Measurements from ENCODE around the gene AGPAT4.

Gene AGPAT4

DNA sequence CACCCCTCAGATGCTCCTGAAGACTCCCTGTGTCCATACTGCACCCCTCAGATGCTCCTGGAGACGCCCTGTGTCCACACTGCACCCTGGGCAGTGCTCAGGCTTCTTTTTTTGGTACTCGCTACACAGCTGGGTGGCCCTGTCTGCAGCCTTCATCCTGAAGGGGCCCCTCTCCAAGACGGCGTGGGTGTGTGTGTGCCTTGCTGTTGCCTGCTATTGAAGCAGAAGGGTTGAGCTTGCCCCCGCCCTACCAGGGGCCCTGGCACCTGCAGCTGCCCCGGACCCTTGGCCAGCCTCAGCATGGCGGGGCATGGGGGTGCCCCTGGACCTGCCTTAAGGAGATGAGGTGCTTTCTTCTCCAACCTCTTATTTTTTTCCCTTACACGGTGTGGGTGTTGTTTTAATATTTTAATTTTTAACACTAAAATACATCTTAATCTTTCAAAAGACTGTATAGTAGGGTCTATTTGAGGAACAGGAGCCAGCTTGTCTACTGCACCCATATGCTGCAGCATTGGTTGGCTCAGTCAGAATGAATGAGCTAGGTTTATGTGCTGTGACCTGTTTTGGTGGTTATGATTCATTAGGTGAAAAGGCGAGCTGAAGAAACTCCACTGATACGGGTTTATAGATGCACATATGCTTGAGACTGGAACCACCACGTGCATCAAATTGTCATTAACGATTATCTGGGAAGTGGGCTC lies 135.9 kb downstream of the AGPAT4 start:
- Histone ChIP-seq H4K91ac (ENCODE audit: low read depth, low read length, poor library complexity) (no peak overlapping the region), H3K27me3 (ENCODE audit: control insufficient read depth in 3 of 3, insufficient read depth in 3 of 3, low read depth in 1 of 3, low read length in 3 of 3) (no peaks in the 10 kb centered on the region), H3K23ac (ENCODE audit: low read depth, low read length, poor library complexity) (peak overlapping the region; percentile 32), H3K18ac (ENCODE audit: low read length) (no peak overlapping the region), H3K9ac (ENCODE audit: low read depth, low read length, poor library complexity) (no peak overlapping the region), H2AK5ac (ENCODE audit: low read depth, low read length) (no peak overlapping the region), H2AFZ (ENCODE audit: low read length) (no peak overlapping the region), H3K4me2 (ENCODE audit: insufficient read depth, low read length, poor library complexity, severe bottlenecking) (no peak overlapping the region), H2BK120ac (ENCODE audit: low read depth, low read length) (no peak overlapping the region), H3K4me1 (ENCODE audit: control insufficient read depth in 2 of 2, insufficient read depth in 1 of 2, low read depth in 1 of 2, low read length in 2 of 2) (peaks cover 0 to 5% of the 10 kb centered on the region in 2 donors), H3K4me3 (ENCODE audit: low read length in 2 of 2) (no peak overlapping the region), H3K27ac (replicated peaks; ENCODE audit: low read length) (no peak overlapping the region), H2BK15ac (ENCODE audit: low read length) (no peak overlapping the region), H2BK12ac (ENCODE audit: low read length) (no peak overlapping the region), H3K9me3 (replicated peaks in 1 of 2; ENCODE audit: control insufficient read depth in 2 of 2, insufficient read depth in 1 of 2, low read depth in 1 of 2, low read length in 2 of 2) (peaks cover 0 to 14% of the 10 kb centered on the region in 2 donors), H2BK5ac (ENCODE audit: low read length) (no peak overlapping the region), H3K14ac (ENCODE audit: low read length) (no peak overlapping the region), H4K8ac (ENCODE audit: low read depth, low read length) (no peak overlapping the region), H3K36me3 (replicated peaks in 1 of 2; ENCODE audit: control insufficient read depth in 2 of 2, insufficient read depth in 2 of 2, low read length in 2 of 2) (peaks cover 42 to 87% of the 10 kb centered on the region in 2 donors), H3K79me1 (ENCODE audit: low read depth, low read length) (no peaks in the 10 kb centered on the region), H3K4ac (ENCODE audit: low read length) (no peak overlapping the region)
- DNase-seq (ENCODE audit: low spot score) = no peak
- no CpG with 5 or more reads among the region's 12 CpGs for WGBS, 2 donors (ENCODE audit: extremely low coverage in 2 of 2, insufficient read length in 2 of 2, insufficient replicate concordance in 1 of 2)

DNA sequence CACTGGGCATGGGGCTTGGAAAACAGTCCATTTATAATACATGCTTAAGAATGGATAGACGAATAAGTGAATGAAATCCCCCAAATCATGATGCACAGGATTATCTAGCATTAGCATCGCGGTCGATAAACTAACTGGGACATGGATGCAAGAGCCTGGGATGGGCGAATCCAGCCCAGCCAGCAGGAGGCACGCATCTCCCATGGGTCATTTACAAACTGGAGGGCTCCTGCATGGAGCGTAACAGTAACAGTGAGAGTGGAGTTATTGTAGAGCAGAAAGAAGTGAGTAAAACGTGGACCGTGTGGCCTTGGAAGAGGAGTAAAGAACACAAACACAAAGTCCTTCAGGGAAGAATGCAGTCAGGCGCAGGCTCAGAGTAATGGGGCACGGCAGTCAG lies 136.5 kb downstream of the AGPAT4 start:
- Histone ChIP-seq H3K9ac (ENCODE audit: low read depth, low read length, poor library complexity) (no peak overlapping the region), H2BK12ac (ENCODE audit: low read length) (no peak overlapping the region), H3K4ac (ENCODE audit: low read length) (no peak overlapping the region), H2AK5ac (ENCODE audit: low read depth, low read length) (no peak overlapping the region), H3K27me3 (ENCODE audit: control insufficient read depth in 3 of 3, insufficient read depth in 3 of 3, low read depth in 1 of 3, low read length in 3 of 3) (no peaks in the 10 kb centered on the region), H2BK120ac (ENCODE audit: low read depth, low read length) (no peak overlapping the region), H3K4me2 (ENCODE audit: insufficient read depth, low read length, poor library complexity, severe bottlenecking) (no peak overlapping the region), H4K91ac (ENCODE audit: low read depth, low read length, poor library complexity) (no peak overlapping the region), H3K23ac (ENCODE audit: low read depth, low read length, poor library complexity) (no peak overlapping the region), H3K4me3 (ENCODE audit: low read length in 2 of 2) (no peak overlapping the region), H3K4me1 (ENCODE audit: control insufficient read depth in 2 of 2, insufficient read depth in 1 of 2, low read depth in 1 of 2, low read length in 2 of 2) (peaks cover 0 to 5% of the 10 kb centered on the region in 2 donors), H3K9me3 (replicated peaks in 1 of 2; ENCODE audit: control insufficient read depth in 2 of 2, insufficient read depth in 1 of 2, low read depth in 1 of 2, low read length in 2 of 2) (peaks cover 0 to 18% of the 10 kb centered on the region in 2 donors), H3K14ac (ENCODE audit: low read length) (no peak overlapping the region), H3K18ac (ENCODE audit: low read length) (no peak overlapping the region), H3K79me1 (ENCODE audit: low read depth, low read length) (no peaks in the 10 kb centered on the region), H4K8ac (ENCODE audit: low read depth, low read length) (no peak overlapping the region), H2AFZ (ENCODE audit: low read length) (no peak overlapping the region), H3K27ac (replicated peaks; ENCODE audit: low read length) (no peak overlapping the region), H3K36me3 (replicated peaks in 1 of 2; ENCODE audit: control insufficient read depth in 2 of 2, insufficient read depth in 2 of 2, low read length in 2 of 2) (peaks cover 41 to 87% of the 10 kb centered on the region in 2 donors), H2BK15ac (ENCODE audit: low read length) (no peak overlapping the region), H2BK5ac (ENCODE audit: low read length) (no peak overlapping the region)
- WGBS, 2 donors (ENCODE audit: extremely low coverage in 2 of 2, insufficient read length in 2 of 2, insufficient replicate concordance in 1 of 2) = no CpG with 5 or more reads among the region's 11 CpGs
- DNase-seq (ENCODE audit: low spot score) = no peak

DNA sequence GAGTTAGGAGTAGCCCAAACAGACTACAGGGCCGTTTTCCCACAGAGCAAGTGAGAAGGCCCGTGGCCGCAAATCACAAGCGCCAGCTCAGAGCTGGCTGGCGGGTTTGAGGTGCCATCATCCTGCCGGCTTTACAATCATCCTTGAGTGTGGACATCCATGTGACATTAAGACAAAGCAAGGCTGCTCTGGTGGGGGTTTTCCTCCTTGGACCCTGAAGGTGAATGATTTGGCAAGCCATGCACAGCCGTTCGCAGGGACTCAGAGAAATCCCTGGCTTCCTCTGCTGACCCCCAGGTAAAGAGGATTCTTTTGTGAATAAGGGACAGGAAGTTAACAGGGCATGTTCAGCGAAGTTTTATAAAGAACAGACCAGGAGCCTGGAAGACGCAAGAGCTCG lies 137.2 kb downstream of the AGPAT4 start:
- no peak overlapping the region for H2BK120ac ChIP-seq (ENCODE audit: low read depth, low read length)
- H3K36me3 ChIP-seq (replicated peaks in 1 of 2; ENCODE audit: control insufficient read depth in 2 of 2, insufficient read depth in 2 of 2, low read length in 2 of 2) = peaks cover 46 to 92% of the 10 kb centered on the region in 2 donors
- no peak overlapping the region for H3K14ac ChIP-seq (ENCODE audit: low read length)
- H3K79me1 ChIP-seq (ENCODE audit: low read depth, low read length) = no peaks in the 10 kb centered on the region
- H3K4me2 ChIP-seq (ENCODE audit: insufficient read depth, low read length, poor library complexity, severe bottlenecking) = no peak overlapping the region
- no peak overlapping the region for H4K8ac ChIP-seq (ENCODE audit: low read depth, low read length)
- H3K4ac ChIP-seq (ENCODE audit: low read length) = no peak overlapping the region
- H3K4me3 ChIP-seq (ENCODE audit: low read length in 2 of 2) = no peak overlapping the region
- H3K27me3 ChIP-seq (ENCODE audit: control insufficient read depth in 3 of 3, insufficient read depth in 3 of 3, low read depth in 1 of 3, low read length in 3 of 3) = no peaks in the 10 kb centered on the region
- no peak overlapping the region for H3K23ac ChIP-seq (ENCODE audit: low read depth, low read length, poor library complexity)
- no peak for DNase-seq (ENCODE audit: low spot score)
- H2BK5ac ChIP-seq (ENCODE audit: low read length) = no peak overlapping the region
- peaks cover 0 to 5% of the 10 kb centered on the region in 2 donors for H3K4me1 ChIP-seq (ENCODE audit: control insufficient read depth in 2 of 2, insufficient read depth in 1 of 2, low read depth in 1 of 2, low read length in 2 of 2)
- H3K18ac ChIP-seq (ENCODE audit: low read length) = no peak overlapping the region
- H2AFZ ChIP-seq (ENCODE audit: low read length) = no peak overlapping the region
- H2AK5ac ChIP-seq (ENCODE audit: low read depth, low read length) = no peak overlapping the region
- H3K9ac ChIP-seq (ENCODE audit: low read depth, low read length, poor library complexity) = no peak overlapping the region
- H2BK12ac ChIP-seq (ENCODE audit: low read length) = no peak overlapping the region
- H3K27ac ChIP-seq (replicated peaks; ENCODE audit: low read length) = no peak overlapping the region
- H2BK15ac ChIP-seq (ENCODE audit: low read length) = no peak overlapping the region
- peaks cover 0 to 22% of the 10 kb centered on the region in 2 donors for H3K9me3 ChIP-seq (replicated peaks in 1 of 2; ENCODE audit: control insufficient read depth in 2 of 2, insufficient read depth in 1 of 2, low read depth in 1 of 2, low read length in 2 of 2)
- H4K91ac ChIP-seq (ENCODE audit: low read depth, low read length, poor library complexity) = no peak overlapping the region
- no CpG with 5 or more reads among the region's 11 CpGs for WGBS, 2 donors (ENCODE audit: extremely low coverage in 2 of 2, insufficient read length in 2 of 2, insufficient replicate concordance in 1 of 2)

DNA sequence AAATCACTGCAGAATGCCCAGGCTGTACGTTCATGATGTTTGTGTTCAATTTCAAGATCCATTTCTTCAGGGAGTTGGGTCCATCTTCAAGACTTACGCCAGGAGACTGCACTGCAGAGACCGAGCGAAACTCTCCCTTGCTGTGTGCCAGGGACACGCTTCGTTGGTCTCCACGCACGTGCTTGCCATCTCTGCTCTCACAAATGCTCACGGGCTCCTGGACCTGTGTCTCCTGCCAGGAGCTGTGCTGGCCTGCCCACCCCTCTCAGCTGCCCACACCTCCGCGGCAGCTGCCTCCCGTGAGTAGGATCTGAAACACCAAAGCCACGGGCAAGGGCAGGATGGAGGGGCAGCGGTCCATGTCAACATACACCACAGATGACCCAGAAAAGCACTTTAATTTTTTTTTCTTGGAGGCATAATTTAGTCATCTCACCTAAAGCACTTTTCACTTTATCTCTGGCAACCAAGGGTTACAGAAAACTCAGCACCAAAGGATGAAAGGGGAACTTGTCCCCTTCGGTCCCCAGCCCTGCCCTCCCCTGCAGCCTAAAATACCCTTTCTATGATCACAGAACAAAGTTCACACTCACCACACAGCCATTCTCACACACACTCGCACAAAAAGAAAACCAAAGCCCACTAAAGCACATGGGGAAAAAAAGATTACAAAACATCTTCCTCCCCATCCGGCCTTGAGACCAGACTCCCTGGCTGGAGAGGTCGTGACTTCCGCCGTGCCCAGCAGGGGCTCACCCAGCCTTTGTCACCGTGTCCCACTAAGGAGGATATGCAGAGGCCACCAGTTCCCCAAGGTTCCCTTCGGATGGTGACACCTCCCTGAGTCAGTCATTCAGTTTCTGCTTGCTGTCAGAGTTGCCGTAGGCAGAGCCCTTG lies 137.9 kb downstream of the AGPAT4 start:
- H2BK5ac ChIP-seq (ENCODE audit: low read length) = no peak overlapping the region
- no peak overlapping the region for H3K14ac ChIP-seq (ENCODE audit: low read length)
- H3K4me1 ChIP-seq (ENCODE audit: control insufficient read depth in 2 of 2, insufficient read depth in 1 of 2, low read depth in 1 of 2, low read length in 2 of 2) = peaks cover 0 to 5% of the 10 kb centered on the region in 2 donors
- no peak overlapping the region for H2AFZ ChIP-seq (ENCODE audit: low read length)
- no peak overlapping the region for H3K18ac ChIP-seq (ENCODE audit: low read length)
- H3K4me3 ChIP-seq (ENCODE audit: low read length in 2 of 2) = no peak overlapping the region
- no peak overlapping the region for H2BK120ac ChIP-seq (ENCODE audit: low read depth, low read length)
- no peaks in the 10 kb centered on the region for H3K27me3 ChIP-seq (ENCODE audit: control insufficient read depth in 3 of 3, insufficient read depth in 3 of 3, low read depth in 1 of 3, low read length in 3 of 3)
- no peak overlapping the region for H2BK15ac ChIP-seq (ENCODE audit: low read length)
- no CpG with 5 or more reads among the region's 23 CpGs for WGBS, 2 donors (ENCODE audit: extremely low coverage in 2 of 2, insufficient read length in 2 of 2, insufficient replicate concordance in 1 of 2)
- H3K36me3 ChIP-seq (replicated peaks in 1 of 2; ENCODE audit: control insufficient read depth in 2 of 2, insufficient read depth in 2 of 2, low read length in 2 of 2) = peaks cover 47 to 92% of the 10 kb centered on the region in 2 donors
- H2BK12ac ChIP-seq (ENCODE audit: low read length) = no peak overlapping the region
- H3K79me1 ChIP-seq (ENCODE audit: low read depth, low read length) = no peaks in the 10 kb centered on the region
- H3K9me3 ChIP-seq (replicated peaks in 1 of 2; ENCODE audit: control insufficient read depth in 2 of 2, insufficient read depth in 1 of 2, low read depth in 1 of 2, low read length in 2 of 2) = peaks cover 0 to 22% of the 10 kb centered on the region in 2 donors
- no peak overlapping the region for H3K27ac ChIP-seq (replicated peaks; ENCODE audit: low read length)
- H4K8ac ChIP-seq (ENCODE audit: low read depth, low read length) = no peak overlapping the region
- DNase-seq (ENCODE audit: low spot score) = no peak
- H3K4me2 ChIP-seq (ENCODE audit: insufficient read depth, low read length, poor library complexity, severe bottlenecking) = no peak overlapping the region
- no peak overlapping the region for H3K9ac ChIP-seq (ENCODE audit: low read depth, low read length, poor library complexity)
- H4K91ac ChIP-seq (ENCODE audit: low read depth, low read length, poor library complexity) = no peak overlapping the region
- no peak overlapping the region for H2AK5ac ChIP-seq (ENCODE audit: low read depth, low read length)
- H3K23ac ChIP-seq (ENCODE audit: low read depth, low read length, poor library complexity) = peak overlapping the region; percentile 25
- H3K4ac ChIP-seq (ENCODE audit: low read length) = no peak overlapping the region

Data from neuronal stem cell (in vitro differentiated cells).